Endodermal cell (in vitro differentiated cells): ENCODE results near the gene ZNF808. TPM values are rescaled to one million over a fixed set of nuclear protein-coding genes. Genes with fewer than 3 reads are reported as not detected.
A peak's percentile ranks its signal among the peaks of the same experiment; 100 is the strongest.
"Not testable (repeated sequence)": the region's sequence is repeated elsewhere in the genome, so short reads cannot be mapped to it uniquely, and the experiment has no call there.

Experiments used
- DNase-seq: peaks from one replicate; pipeline ENCODE4 v3.0.0-alpha.2; 2017
- H3K27ac ChIP-seq: 2 replicates; pipeline ENCODE4 v1.5.1; 2013; ENCODE audit warnings: mild to moderate bottlenecking, low read depth, low read length, moderate library complexity
- H3K27me3 ChIP-seq: 2 replicates; pipeline ENCODE4 v1.6.1; 2013; ENCODE audit warnings: mild to moderate bottlenecking, low read length, moderate library complexity; ENCODE audit not compliant: insufficient read depth, control insufficient read depth, poor library complexity, severe bottlenecking
- H3K36me3 ChIP-seq: 2 replicates; pipeline ENCODE4 v1.7.0; 2013; ENCODE audit warnings: mild to moderate bottlenecking, low read length, moderate library complexity; ENCODE audit not compliant: control insufficient read depth, insufficient read depth
- H3K4me1 ChIP-seq: one replicate; pipeline ENCODE4 v1.7.0; 2013; ENCODE audit warnings: low read length; ENCODE audit not compliant: control insufficient read depth, insufficient read depth
- H3K4me3 ChIP-seq: 2 replicates; pipeline ENCODE4 v1.5.1; 2013; ENCODE audit warnings: mild to moderate bottlenecking, low read length, moderate library complexity
- H3K9ac ChIP-seq: 2 replicates; pipeline ENCODE4 v1.6.1; 2013; ENCODE audit warnings: mild to moderate bottlenecking, low read length, moderate library complexity; ENCODE audit not compliant: poor library complexity, severe bottlenecking; ENCODE audit errors: extremely low read depth
- H3K9me3 ChIP-seq: 2 replicates; pipeline ENCODE4 v1.6.1; 2013; ENCODE audit warnings: mild to moderate bottlenecking, low read length, moderate library complexity; ENCODE audit not compliant: control insufficient read depth
- H3K27ac Mint-ChIP-seq: 2 replicates; pipeline ENCODE4 v1.8.0; 2020; ENCODE audit warnings: mixed read lengths
- H3K27me3 Mint-ChIP-seq: 2 replicates; pipeline ENCODE4 v1.8.0; 2021; ENCODE audit warnings: mild to moderate bottlenecking, mixed read lengths; ENCODE audit not compliant: insufficient read depth
- H3K36me3 Mint-ChIP-seq: 2 replicates; pipeline ENCODE4 v1.8.0; 2020; ENCODE audit warnings: low read depth, mixed read lengths
- H3K4me1 Mint-ChIP-seq: 2 replicates; pipeline ENCODE4 v1.8.0; 2020; ENCODE audit warnings: mixed read lengths
- H3K4me3 Mint-ChIP-seq: 2 replicates; pipeline ENCODE4 v1.8.0; 2020; ENCODE audit warnings: mild to moderate bottlenecking, moderate library complexity, mixed read lengths
- H3K9me3 Mint-ChIP-seq: 2 replicates; pipeline ENCODE4 v1.8.0; 2020; ENCODE audit warnings: mild to moderate bottlenecking, mixed read lengths
- WGBS, 2 experiments: methylation state at CpG; one replicate each; pipeline versions ENCODE4 v1.1.5 to v1.1.7; 2013; ENCODE audit warnings: missing lambda C conversion rate in 2 of 2, mixed read lengths in 1 of 2; ENCODE audit not compliant: insufficient coverage in 1 of 2, insufficient read length in 1 of 2; 5-methylcytosine and 5-hydroxymethylcytosine counted together
- total RNA-seq, 2 donors: library from RNA; stranded (reverse); fragmentation: NEBNext Ultra II Directional in 1 of 2; extraction: Animal tissue kit (Norgen Biotek cat#: 25700) in 1 of 2; gene quantifications; 2 replicates in 1 of 2; 3 replicates in 1 of 2; pipeline ENCODE4 v1.2.1, GENCODE V29; 2021
- TF ChIP-seq, protein P1 (sequence below): fragments of 200-600 bp; sonication (generic); conservative IDR thresholded peaks from 2 replicates; pipeline ENCODE4 v1.5.0; 2021; ENCODE audit warnings: antibody characterized with exemption, mild to moderate bottlenecking

Gene ZNF808
- total RNA-seq, 2 donors from 2014 or later = 52.4 to 61.6 TPM

DNA sequence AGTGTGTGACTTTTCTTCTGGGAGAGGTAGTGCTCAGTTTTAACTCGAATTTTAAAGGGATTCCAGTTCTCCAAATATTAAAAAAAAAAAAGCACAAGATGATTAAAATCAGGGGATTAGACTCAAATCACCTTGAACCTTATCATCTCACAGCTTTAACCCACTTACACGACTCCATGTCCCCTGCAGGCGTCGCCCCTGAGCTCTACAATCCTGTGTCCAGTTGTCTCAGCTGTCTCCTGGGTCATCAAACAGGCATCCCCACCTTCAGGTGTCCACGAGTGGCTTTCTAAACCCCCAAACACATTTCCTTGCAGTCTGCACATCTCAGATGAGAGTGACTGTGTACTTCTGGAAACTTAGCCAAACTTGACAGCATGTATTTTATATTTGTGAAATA, 14.1 kb downstream of the ZNF808 start:
- no peaks in the 10 kb centered on the region for H3K9me3 Mint-ChIP-seq
- Histone ChIP-seq H3K4me3 (no peak overlapping the region), H3K9me3 (peaks cover 2% of the 10 kb centered on the region), H3K36me3 (peaks cover 42% of the 10 kb centered on the region), H3K27me3 (no peaks in the 10 kb centered on the region), H3K27ac (no peak overlapping the region), H3K4me1 (no peaks in the 10 kb centered on the region), H3K9ac (no peak overlapping the region)
- H3K4me3 Mint-ChIP-seq = no peak overlapping the region
- DNase-seq = no peak
- TF ChIP-seq, protein P1, sequence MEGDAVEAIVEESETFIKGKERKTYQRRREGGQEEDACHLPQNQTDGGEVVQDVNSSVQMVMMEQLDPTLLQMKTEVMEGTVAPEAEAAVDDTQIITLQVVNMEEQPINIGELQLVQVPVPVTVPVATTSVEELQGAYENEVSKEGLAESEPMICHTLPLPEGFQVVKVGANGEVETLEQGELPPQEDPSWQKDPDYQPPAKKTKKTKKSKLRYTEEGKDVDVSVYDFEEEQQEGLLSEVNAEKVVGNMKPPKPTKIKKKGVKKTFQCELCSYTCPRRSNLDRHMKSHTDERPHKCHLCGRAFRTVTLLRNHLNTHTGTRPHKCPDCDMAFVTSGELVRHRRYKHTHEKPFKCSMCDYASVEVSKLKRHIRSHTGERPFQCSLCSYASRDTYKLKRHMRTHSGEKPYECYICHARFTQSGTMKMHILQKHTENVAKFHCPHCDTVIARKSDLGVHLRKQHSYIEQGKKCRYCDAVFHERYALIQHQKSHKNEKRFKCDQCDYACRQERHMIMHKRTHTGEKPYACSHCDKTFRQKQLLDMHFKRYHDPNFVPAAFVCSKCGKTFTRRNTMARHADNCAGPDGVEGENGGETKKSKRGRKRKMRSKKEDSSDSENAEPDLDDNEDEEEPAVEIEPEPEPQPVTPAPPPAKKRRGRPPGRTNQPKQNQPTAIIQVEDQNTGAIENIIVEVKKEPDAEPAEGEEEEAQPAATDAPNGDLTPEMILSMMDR = peak; percentile 48
- WGBS, 2 experiments = 88 to 96% methylated on average over 4 of the region's 5 CpGs
- H3K27me3 Mint-ChIP-seq = no peaks in the 10 kb centered on the region
- H3K36me3 Mint-ChIP-seq = peaks cover 55% of the 10 kb centered on the region
- peaks cover 27% of the 10 kb centered on the region for H3K4me1 Mint-ChIP-seq
- H3K27ac Mint-ChIP-seq = peak overlapping the region; percentile 68

DNA sequence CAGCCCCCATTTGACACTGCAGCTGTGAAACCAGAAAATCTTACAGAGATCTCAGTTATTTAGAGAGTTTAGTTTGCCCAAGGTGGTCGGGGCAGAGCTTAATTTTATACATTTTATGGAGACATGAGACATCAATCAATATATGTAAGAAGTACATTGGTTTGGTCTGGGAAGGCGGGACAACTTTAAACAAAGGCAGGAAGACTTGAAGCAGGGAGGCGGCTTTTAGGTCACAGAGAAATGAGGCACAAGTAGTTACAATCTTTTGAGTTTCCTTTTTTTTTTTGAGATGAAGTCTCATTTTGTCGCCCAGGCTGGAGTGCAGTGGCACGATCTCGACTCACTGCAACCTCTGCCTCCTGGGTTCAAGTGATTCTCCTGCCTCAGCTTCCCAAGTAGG, 15.1 kb downstream of the ZNF808 start:
- not testable (repeated sequence) for H3K4me3 ChIP-seq, H3K27me3 Mint-ChIP-seq, H3K9me3 Mint-ChIP-seq, H3K27ac ChIP-seq, H3K4me1 ChIP-seq, H3K9ac ChIP-seq, H3K4me3 Mint-ChIP-seq, H3K27me3 ChIP-seq, H3K9me3 ChIP-seq, DNase-seq
- H3K36me3 ChIP-seq = peaks cover 51% of the 10 kb centered on the region
- H3K27ac Mint-ChIP-seq = peak overlapping the region; percentile 37
- peaks cover 62% of the 10 kb centered on the region for H3K36me3 Mint-ChIP-seq
- H3K4me1 Mint-ChIP-seq = peaks cover 20% of the 10 kb centered on the region
- WGBS, 2 experiments = 83 to 90% methylated on average over 1 to 6 of the region's 6 CpGs

GRCh38 chr19:52542984-52543664, 15.7 kb downstream of the ZNF808 start:
- peak overlapping the region; percentile 37 for H3K27ac Mint-ChIP-seq
- DNase-seq = no peak
- TF ChIP-seq, protein P1 = no peak
- WGBS, 2 experiments = 89 to 92% methylated on average over 4 to 6 of the region's 8 CpGs
- H3K4me3 ChIP-seq = no peak overlapping the region
- no peak overlapping the region for H3K9ac ChIP-seq
- H3K4me1 ChIP-seq = no peaks in the 10 kb centered on the region
- H3K27me3 ChIP-seq = no peaks in the 10 kb centered on the region
- H3K36me3 ChIP-seq = peaks cover 56% of the 10 kb centered on the region
- peaks cover 8% of the 10 kb centered on the region for H3K9me3 ChIP-seq
- H3K4me3 Mint-ChIP-seq = no peak overlapping the region
- peaks cover 68% of the 10 kb centered on the region for H3K36me3 Mint-ChIP-seq
- H3K27ac ChIP-seq = no peak overlapping the region
- H3K4me1 Mint-ChIP-seq = peaks cover 20% of the 10 kb centered on the region
- H3K9me3 Mint-ChIP-seq = no peaks in the 10 kb centered on the region
- H3K27me3 Mint-ChIP-seq = no peaks in the 10 kb centered on the region
